Body of pancreas (tissue), 4 donors: ENCODE measurements around the gene PPFIA2.

Source experiments
- POLR2A ChIP-seq, 3 donors: fragments of 450-650 bp; IDR thresholded peaks; one replicate each; pipeline ENCODE4 v1.6.1; 2016; ENCODE audit warnings: antibody characterized with exemption in 3 of 3, mild to moderate bottlenecking in 2 of 3
- TF ChIP-seq, protein P1 (sequence below), 7 experiments: fragments of 450-650 bp in 4 of 7; fragments of 200-600 bp in 3 of 7; sonication (generic) in 3 of 7; IDR thresholded peaks; one replicate each; pipeline ENCODE4 v1.5.1; 2016 to 2019; ENCODE audit warnings: antibody characterized with exemption in 7 of 7

- TF ChIP-seq, protein P1, sequence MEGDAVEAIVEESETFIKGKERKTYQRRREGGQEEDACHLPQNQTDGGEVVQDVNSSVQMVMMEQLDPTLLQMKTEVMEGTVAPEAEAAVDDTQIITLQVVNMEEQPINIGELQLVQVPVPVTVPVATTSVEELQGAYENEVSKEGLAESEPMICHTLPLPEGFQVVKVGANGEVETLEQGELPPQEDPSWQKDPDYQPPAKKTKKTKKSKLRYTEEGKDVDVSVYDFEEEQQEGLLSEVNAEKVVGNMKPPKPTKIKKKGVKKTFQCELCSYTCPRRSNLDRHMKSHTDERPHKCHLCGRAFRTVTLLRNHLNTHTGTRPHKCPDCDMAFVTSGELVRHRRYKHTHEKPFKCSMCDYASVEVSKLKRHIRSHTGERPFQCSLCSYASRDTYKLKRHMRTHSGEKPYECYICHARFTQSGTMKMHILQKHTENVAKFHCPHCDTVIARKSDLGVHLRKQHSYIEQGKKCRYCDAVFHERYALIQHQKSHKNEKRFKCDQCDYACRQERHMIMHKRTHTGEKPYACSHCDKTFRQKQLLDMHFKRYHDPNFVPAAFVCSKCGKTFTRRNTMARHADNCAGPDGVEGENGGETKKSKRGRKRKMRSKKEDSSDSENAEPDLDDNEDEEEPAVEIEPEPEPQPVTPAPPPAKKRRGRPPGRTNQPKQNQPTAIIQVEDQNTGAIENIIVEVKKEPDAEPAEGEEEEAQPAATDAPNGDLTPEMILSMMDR (IDR thresholded peaks at IDR 0.05), result no peak
- TF ChIP-seq POLR2A (IDR thresholded peaks at IDR 0.05), result no peak
These were observed 545 bp downstream of the PPFIA2 start for GRCh38 chr12:81758421-81759189.
